ENCODE measurements around the gene COMMD1.
"Not testable (repeated sequence)": the region's sequence is repeated elsewhere in the genome, so short reads cannot be mapped to it uniquely, and the experiment has no call there.

COMMD1 gene

GRCh38 chr2:62076980-62077638 is 171.6 kb downstream of the COMMD1 start:
- no peak for DNase-seq

DNA sequence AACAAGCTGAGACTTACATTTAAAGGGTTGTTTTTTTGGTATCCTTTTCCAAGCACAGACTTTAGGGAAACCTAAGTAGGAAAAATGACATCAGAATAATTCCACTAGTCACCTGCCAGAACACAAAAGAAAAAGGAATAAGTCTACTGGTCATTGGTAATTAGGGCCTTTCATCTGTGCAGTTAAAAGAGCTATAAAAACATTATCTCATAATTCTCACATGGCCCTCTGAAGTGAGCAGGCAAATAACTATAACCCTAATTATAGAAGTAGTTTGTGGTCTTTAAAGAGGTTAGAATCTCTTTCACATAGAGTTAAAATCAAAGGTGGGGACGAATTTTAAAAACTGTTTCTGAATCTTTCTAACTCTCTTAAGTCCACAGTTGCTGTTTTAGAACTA is 179.3 kb downstream of the COMMD1 start:
- DNase-seq = no peak

DNA sequence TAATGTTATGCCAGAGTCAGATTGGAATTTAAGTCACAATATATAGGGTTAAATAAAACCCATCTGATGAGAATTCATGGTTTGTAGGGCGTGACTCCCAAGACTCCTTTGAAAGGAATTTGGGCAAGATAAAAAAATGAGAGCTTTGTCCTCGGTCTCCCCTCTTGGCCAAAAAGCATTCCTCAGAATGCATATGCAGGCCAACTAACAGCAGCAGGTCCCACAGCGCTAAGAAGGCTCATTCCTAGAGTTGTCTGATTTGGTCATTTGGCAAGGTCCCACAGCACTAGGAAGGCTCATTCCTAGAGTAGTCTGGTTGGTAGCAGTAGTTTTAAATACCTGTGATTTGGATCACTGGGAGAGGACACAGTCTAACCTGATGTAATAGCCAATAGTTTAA is 184.2 kb downstream of the COMMD1 start:
- no peak for DNase-seq

DNA sequence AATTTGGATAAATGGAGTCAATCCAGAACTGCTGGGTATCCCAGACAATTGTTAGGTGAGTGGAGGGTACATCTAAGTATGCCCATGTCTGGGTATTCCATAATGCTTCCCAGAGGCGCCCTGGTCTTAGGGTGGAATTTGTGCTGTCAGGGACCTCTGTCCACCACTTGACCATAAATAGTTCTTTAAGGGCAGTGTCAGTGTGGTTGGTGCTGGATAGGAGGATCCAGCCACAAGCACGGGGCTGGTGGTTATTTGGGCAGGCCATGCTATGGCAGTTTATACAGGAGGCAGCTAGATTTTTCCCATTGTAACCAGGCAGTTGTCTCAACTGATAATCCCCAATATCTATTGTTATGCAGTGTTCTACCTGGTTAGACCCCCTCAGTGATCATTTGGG is 186.0 kb downstream of the COMMD1 start:
- DNase-seq = no peak

DNA sequence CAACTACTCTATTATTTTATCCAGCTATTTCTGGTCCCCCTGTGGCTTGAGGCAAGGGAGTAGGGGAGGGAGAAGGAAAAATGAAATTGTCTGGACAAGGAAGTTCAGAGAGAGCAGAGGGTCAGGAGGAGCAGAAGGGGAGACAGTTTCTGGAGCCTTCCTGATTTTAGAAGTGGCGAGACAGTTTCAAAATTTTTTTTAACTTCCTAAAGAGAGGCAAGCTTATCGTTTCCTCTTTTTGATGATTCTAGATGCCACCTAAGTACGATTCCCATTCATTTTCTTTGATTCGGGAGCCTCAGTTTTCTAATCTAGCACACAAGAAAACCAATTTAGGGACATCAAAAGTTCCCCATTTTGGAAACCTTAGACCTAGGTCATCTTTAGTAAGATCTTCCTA is 193.6 kb downstream of the COMMD1 start:
- no peak for DNase-seq

DNA sequence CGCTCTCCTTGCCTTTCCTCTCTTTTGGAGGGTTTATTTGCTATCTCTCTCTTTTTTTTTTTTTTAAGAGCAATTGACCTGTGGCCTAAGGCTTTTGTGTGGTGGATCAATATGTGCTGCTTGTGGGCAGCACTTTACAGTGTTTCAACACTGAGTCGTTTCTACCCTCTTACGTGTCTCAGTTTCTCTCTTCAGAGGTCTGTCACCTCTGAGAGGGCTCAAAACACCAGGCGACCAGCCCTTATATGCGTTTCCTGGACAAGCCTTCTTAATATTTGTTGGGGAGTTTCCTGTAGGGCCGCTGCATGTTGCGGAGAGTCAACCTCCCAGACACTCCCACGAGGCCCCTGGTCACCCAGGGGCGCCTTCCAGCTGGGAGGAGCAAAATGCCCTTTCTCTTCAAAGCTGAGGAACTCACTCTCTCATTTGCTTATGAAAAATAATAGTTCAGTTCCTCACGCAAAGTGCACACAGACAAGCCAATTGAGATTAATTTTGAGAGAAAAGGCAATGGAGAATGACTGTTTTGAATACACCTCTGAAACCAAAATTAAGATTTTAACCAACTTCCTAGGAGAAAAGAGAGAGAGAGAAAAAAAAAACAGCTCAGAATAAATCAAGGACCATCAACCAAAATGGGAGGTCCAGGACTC is 194.2 kb downstream of the COMMD1 start:
- no peak for DNase-seq

- no peak for DNase-seq
Measured at GRCh38 chr2:62101886-62102285, 196.4 kb downstream of the COMMD1 start.

GRCh38 chr2:62102402-62102920 is 197.0 kb downstream of the COMMD1 start:
- DNase-seq = no peak

GRCh38 chr2:62109554-62109953 is 204.1 kb downstream of the COMMD1 start:
- DNase-seq = no peak

- no peak for DNase-seq
Measured at GRCh38 chr2:62110415-62111025, 205.0 kb downstream of the COMMD1 start.

DNA sequence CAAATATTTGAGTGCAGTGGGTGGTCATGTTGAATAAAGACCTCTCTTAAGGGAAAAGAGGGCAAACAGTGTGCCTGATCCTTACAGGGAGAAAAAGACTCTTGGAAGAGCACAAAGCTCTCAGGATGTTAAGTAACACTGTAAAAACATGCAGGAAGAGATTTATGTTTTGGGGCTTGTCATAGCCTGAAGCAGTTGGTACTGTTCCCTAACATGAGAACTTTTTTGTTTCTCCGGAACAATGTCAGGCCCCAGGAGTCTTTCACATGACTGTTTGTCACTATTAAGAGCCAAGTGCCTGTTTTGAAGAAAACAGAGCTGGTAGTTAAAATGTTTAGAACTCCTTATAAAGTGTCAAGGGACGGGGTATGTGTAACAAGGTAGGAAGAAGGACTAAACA is 206.7 kb downstream of the COMMD1 start:
- DNase-seq = no peak

DNA sequence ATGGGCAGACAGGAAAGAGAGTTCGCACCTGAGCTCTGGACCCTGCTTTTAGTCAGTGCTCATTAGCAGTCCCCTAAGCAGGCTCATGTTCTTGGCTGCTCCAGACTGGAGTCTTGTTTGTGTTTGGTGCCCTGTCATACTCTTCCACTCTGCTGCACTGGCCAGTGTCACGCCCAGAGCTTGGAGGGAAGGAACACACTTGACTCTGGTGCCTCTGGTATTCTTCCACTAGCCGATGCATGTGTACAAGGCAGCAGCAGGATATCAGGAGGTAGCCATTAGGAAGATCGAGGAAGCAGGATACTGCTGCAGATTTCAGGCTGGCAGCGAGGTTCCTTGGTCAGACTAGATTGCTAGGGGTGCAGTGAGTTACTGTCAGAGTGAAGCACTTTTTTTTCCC is 209.1 kb downstream of the COMMD1 start:
- DNase-seq = no peak

DNA sequence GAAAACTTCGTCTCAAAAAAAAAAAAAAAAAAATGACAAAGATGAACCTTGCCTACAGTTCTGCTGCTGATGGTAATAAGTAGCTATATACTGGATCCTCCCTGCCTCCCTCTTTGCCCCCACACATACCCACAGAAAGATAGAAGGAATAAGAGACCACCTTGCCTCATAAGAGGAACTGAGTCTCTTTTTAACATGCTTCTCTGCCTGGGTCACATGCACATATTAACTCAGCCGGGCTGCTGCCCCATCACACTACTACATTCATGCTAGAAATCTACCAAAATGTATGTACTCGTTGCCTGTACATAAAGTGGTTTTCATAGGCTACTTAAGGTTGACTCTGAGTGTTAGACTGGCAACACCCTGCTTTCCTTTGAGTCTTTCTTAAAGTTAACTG is 211.5 kb downstream of the COMMD1 start:
- DNase-seq = no peak

DNA sequence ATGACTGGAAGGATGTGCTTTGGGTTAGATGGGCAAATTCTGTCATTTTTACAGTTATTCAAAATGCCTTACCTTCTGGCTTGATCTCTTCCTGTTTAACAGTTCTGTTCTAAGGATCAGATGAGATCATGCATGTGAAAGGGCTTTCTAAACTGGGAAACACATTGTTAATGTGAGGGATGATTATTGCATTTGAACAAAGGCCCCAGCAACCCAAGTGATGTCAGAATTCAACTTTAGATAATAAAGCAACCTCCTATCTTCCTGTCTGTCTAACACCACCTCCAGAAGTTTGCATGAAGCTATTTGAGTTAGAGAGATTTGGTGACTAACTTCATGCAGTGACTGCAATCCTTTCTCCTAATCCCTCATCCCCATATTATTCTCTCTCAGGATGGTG is 212.7 kb downstream of the COMMD1 start:
- DNase-seq = no peak

DNA sequence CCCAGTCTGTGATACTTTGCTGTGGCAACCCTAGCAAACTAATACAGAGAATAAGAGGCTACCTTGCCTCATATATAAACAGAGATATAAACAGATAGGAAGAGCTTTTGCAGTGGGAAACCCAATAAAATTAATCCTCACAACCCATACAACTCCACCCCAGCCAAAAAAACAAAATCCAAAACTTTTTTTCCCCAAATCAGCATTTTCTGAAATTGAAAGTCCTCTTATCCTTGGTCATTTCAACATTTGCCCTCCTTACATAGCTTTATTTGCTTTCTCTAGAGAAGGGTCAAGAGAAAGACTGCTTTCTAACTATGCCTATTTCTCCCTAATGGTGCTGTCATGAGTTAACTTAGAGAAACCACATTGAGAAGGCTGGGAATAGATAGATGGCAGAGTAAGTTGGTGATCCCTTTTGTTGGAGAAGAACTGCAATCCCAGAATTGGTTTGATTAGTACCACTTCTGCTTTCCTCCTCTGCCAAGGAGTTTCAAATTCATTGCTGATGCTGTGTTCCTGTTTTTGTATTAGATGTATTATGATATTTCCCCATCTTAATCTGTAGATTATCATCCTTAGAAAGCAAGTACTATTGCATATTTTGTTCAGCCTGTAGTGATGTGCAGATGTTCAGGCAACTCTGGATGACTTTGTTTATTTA is 214.0 kb downstream of the COMMD1 start:
- no peak for DNase-seq

DNA sequence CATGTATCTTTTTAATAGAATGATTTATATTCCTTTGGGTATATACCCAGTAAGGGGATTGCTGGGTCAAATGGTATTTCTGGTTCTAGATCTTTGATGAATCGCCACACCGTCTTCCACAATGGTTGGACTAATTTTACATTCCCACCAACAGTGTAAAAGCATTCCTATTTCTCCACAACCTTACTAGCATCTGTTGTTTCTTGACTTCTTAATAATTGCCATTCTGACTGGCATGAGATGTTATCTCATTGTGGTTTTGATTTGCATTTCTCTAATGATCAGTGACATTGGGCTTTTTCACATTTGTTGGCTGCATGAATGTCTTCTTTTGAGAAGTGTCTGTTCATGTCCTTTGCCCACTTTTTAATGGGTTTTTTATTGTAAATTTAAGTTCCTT is 220.8 kb downstream of the COMMD1 start:
- not testable (repeated sequence) for DNase-seq

GRCh38 chr2:62133320-62133823 is 227.9 kb downstream of the COMMD1 start:
- no peak for DNase-seq

GRCh38 chr2:62136956-62137830 is 231.7 kb downstream of the COMMD1 start:
- no peak for DNase-seq

GRCh38 chr2:62140426-62141141 is 235.1 kb downstream of the COMMD1 start:
- no peak for DNase-seq

DNA sequence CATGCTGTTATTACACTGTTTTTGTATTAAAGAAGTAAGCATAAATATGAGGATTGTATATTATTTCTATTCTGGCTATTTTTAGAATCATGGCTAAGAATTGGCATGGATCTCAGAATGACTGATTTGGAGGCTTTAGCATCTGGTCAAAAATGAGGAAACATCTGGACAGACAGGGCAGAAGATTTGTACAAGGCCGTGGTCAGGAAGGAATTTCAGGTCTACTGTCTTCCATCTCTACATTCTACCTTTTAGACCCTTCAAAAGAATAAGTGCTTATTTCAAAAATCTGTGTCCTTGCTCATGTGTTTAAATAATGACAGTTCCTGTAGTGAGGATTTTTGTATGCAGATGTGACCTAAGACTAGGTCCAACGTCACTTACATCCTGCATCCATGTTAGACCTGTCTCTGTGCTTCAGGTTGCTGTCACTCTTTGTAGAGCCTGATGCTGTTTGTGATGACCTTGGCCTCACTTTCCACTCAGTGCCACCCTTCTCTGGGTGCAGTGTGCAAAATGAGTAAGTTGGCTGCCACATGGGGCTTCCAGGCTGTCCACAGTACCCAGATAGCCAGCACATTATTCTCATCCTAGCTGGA is 235.8 kb downstream of the COMMD1 start:
- no peak for DNase-seq

DNA sequence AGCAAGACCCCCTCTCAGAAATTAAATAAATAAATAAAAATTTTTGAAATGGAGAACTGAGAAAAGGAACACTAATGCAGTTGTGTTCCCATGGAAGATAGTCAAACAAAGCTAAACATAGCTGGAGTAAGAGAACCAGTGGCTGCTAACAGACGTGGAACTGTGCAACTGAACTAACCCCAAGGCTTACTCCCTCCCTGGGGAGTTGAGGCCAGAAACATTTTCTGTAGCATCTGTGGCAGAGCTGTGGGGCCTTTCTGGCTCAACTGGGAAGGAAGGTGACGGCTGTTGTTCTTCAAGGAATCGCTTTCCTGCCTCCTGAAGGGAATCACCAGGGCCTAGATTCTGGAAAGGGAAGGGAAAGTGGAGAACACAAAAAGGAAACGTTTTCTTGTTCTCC is 236.6 kb downstream of the COMMD1 start:
- no peak for DNase-seq

Measured in HCEC 1CT (cell line).